Erythroblast (primary cell): Measurements from ENCODE around the gene ATAD3B.
A peak's percentile ranks its signal among the peaks of the same experiment; 100 is the strongest.
"Not testable (repeated sequence)": the region's sequence is repeated elsewhere in the genome, so short reads cannot be mapped to it uniquely, and the experiment has no call there.

Experiments used
- DNase-seq, 2 experiments: peaks; one replicate each; lab custom pipeline; 2025; lab: John Stamatoyannopoulos, UW
- GATA1 ChIP-seq: IDR thresholded peaks from 2 replicates; pipeline ENCODE4 v1.6.1; 2011; ENCODE audit warnings: low read depth, mild to moderate bottlenecking, control low read depth, low read length, moderate library complexity
- POLR2A ChIP-seq: IDR thresholded peaks from 2 replicates; pipeline ENCODE4 v1.6.1; 2011; ENCODE audit warnings: mild to moderate bottlenecking, low read length

The ATAD3B gene, protein sequence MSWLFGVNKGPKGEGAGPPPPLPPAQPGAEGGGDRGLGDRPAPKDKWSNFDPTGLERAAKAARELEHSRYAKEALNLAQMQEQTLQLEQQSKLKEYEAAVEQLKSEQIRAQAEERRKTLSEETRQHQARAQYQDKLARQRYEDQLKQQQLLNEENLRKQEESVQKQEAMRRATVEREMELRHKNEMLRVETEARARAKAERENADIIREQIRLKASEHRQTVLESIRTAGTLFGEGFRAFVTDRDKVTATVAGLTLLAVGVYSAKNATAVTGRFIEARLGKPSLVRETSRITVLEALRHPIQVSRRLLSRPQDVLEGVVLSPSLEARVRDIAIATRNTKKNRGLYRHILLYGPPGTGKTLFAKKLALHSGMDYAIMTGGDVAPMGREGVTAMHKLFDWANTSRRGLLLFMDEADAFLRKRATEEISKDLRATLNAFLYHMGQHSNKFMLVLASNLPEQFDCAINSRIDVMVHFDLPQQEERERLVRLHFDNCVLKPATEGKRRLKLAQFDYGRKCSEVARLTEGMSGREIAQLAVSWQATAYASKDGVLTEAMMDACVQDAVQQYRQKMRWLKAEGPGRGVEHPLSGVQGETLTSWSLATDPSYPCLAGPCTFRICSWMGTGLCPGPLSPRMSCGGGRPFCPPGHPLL

DNA sequence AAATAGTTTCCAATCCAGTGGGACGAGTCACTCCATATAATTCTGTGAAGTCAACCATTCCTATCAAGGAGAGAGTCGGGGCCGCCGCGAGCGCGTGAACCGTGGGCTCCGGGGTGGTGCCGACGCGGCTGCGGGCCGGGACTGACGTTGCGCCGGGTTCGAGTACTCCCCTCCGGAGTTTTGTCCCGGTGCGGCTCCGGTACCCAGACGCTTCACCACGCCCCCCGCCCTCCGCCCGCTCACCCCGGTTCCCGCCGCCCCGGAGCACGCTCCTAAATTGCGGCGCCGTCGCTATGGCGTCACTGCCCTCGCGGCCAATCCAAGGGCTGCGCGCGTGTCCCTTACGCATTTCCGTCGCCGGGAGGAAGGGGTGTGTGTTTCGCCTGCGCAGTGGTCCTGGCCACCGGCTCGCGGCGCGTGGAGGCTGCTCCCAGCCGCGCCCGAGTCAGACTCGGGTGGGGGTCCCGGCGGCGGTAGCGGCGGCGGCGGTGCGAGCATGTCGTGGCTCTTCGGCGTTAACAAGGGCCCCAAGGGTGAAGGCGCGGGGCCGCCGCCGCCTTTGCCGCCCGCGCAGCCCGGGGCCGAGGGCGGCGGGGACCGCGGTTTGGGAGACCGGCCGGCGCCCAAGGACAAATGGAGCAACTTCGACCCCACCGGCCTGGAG, at the start of gene ATAD3B:
Gene ATAD3B (plus strand): TSS at position 377 of the 664 bp plus-strand sequence. CDS start 120 bp downstream, at position 497.
- peak; percentile 47 for TF ChIP-seq POLR2A
- TF ChIP-seq GATA1 = no peak
- peak; percentile 96 for DNase-seq

DNA sequence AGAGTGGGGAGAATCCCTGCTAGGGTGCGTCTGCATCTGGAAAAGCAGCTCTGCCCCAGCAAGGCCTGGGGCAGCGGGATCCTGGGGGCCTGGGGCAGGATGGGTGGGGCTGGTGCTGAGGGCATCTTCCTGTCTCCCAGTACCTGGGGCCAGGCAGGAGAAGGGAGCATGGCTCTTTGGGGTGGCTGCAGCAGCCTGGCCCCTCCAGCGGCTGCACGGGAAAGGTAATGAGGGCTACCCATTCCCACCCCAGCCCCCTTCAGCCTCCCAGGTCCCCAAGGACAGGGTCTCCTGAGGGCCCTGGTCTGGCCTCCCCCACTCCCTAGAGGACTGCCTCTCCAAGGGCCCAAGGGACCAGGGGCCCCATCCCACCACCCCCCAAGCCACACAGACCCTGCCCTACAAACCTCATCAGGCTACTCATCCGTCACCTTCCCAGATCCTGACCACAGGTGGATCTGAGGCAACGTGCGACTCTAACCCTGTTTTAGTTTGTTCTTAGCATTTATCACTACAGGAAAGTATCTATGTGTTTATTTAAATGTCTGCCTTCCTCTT, 49.6 kb upstream of the ATAD3B start:
- DNase-seq = no peak
- TF ChIP-seq POLR2A (no peak), GATA1 (no peak)

DNA sequence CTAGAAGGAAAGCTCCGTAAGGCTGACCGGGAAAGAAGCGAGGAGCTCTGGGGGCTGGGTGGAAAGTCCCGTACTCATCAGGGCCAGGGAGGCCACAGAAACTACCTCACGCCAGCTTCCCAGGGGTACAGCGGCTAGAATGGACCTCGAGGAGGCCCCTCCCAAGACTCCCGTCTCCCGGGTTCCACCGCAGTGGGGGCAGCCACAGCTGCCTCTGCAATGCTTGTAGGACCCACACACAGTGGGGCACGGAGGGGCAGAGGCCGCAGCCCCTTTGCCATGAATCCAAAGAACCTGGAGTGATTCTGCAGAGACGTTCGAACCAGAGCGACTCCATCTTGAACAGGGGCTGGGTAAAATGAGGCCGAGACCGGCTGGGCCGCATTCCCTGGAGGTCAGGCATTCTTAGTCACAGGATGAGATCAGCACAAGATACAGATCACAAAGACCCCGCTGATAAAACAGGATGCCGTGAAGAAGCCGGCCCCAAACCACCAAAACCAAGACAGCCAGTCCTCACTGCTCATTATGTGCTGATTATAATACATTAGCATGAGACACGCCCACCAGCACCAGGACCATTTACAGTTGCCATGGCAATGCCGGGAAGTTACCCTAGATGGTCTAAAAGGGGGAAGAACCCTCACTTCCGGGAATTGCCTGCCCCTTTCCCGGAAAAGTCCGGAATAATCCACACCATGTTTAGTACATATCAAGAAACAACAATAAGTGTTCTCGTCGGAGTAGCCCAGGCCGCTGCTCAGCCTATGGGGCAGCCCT, 48.9 kb upstream of the ATAD3B start:
- no peak for DNase-seq
- no peak for TF ChIP-seq GATA1

DNA sequence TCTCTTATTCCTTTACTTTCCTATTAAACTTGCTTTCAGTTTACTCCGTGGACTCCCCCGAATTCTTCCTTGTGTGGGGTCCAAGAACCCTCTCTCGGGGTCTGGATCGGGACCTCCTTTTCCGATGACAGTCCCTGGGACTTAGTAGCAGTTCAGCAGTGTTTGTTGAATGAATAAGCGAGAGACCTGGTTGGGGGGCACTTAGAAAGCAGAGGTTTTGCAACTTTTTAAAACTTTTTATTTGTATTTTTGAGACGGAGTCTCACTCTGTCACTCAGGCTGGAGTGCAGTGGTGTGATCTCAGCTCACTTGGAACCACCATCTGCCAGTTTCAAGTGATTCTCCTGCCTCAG, 48.3 kb upstream of the ATAD3B start:
- no peak for TF ChIP-seq GATA1
- DNase-seq = no peak

DNA sequence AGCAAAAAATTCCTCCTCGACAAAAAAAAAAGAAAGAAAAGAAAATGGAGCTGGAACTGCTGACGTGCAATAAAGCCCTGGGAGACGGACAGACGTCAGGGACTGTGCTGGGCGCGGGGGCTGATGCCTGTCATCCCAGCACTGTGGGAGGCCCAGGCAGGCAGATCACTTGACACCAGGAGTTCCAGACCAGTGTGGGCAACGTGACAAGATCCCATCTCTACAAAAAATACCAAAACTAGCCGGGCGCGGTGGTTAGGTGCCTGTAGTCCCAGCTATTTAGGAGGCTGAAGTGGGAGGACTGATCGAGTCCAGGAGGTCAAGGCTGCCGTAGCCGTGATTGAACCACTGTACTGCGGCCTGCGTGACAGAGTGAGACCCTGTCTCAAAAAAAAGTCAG, 46.9 kb upstream of the ATAD3B start:
- TF ChIP-seq POLR2A (no peak), GATA1 (no peak)
- DNase-seq = no peak

DNA sequence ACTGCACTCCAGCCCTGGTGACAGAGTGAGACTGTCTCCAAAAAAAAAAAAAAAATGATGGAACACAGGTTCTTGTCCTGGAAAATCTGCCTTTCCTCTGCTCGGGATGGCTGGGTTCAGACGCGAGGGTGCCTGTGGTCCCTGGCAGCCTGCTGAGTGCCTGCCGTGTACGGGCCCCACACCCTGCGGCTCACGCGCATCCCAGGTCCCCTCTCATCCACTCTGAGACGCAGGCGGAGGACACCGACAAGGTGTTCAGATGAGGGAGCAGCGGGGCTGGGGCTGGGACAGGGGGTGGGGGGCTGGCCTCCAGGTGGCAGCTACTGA, 46.2 kb upstream of the ATAD3B start:
- TF ChIP-seq POLR2A = no peak
- no peak for DNase-seq

DNA sequence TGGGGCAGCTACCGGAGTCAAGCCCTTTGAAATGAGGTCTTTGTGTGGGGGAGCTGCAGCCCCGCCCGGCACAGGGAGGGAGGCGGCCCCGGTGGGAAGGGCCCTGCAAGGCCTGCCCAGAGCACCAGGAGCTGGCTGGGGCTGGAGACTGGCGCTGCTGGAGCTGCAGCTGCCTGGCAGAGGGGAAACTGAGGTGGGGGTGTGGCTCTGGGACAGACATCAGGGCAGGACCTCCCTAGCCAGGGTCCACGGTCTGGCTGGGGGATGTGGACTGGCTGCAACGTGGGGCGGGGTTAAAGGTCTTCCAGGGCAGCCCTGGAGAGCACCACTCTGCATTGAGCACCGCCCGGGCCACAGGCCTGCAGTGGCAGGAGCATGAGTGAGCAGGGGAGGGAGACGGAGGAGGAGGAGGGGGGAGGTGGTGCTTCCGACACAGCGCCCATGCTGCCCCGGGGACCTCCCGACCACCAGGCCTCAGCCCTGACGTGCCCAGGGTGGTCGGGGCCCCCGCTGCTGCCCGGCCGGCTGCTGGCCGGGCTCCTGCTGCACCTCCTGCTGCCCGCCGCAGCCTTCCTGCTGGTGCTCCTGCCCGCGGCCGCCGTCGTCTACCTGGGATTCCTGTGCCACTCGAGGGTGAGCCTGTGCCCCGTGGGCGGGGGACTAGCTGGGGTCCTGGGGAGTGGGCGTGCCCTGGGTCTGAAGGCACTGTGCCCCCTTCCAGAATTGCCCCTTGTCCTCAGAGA, 45.6 kb upstream of the ATAD3B start:
- TF ChIP-seq GATA1 = no peak
- no peak for DNase-seq

DNA sequence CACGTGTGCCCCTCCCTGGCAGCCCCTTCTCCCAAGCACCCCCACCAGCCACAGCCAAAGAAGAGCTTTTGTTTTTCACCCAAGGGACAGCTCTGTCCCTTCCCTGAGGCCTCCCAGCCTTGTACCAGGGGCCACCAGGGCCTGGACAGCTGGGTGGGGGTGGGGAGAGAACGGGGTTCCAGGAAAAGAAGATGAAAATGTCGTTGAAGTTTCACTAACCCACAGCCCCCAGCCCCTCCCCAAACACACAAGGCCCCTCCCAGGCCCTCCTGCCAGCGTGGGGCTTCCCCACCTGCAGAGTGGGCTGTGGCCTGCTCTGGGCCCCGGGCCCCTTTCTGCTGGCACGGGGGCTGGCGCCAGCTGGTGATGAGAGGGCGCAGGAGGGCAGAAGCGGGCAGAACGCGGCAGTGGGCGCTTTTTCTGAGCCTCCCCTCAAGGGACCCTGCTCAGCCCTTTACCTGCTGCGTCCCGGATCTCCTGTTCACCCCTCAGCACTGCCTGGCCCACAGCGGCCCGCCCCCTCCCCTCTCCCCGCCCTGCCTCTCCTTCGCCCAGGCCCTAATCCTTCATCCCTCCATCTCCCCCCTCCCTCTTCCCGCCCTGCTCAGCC, 45.0 kb upstream of the ATAD3B start:
- DNase-seq = no peak
- TF ChIP-seq POLR2A (no peak), GATA1 (no peak)

DNA sequence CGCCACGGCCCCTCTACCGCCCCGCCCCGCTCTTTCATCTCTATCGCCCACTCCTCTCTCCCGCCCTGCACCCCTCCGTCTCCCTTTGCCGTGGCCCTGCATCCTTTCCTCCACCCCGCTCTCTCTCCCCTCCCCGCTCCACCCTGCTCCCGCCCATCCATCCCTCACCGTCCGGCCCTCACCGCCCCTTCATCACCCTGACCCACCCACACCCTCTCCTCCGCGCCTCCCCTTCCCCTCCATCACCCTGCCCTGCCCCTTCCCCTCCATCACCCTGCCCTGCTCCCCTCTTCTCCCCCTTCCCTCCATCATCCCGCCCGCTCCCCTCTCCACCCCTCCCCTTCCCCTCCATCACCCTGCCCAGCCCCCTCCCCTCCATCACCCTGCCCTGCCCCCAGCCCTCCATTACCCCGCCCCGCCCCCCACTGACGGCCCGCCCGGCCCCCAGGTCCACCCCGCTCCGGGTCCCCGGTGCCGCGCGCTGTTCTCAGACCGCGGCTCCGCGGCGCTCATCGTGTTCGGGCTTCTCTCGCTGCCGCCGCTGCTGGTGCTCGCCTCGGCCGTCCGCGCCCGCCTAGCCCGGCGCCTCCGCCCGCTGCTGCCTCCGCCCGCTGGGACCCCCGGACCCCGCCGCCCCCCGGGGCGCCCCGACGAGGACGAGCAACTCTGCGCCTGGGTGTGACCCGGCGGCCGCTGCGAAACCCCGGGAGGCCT, 44.3 kb upstream of the ATAD3B start:
- TF ChIP-seq GATA1 (no peak), POLR2A (no peak)
- DNase-seq = no peak

DNA sequence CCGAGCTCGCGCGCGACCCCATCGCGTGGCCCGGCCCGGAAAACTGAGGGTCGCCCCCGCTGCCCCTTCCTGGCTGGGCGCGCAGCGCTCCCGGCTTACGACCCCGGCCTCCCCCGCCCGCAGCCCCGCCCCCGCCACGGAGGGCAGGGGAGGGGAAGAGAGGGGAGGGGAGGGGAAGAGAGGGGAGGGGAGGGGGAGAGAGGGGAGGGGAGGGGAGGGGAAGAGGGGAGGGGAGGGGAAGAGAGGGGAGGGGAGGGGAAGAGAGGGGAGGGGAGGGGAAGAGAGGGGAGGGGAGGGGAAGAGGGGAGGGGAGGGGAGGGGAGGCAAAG, 43.8 kb upstream of the ATAD3B start:
- DNase-seq = no peak

DNA sequence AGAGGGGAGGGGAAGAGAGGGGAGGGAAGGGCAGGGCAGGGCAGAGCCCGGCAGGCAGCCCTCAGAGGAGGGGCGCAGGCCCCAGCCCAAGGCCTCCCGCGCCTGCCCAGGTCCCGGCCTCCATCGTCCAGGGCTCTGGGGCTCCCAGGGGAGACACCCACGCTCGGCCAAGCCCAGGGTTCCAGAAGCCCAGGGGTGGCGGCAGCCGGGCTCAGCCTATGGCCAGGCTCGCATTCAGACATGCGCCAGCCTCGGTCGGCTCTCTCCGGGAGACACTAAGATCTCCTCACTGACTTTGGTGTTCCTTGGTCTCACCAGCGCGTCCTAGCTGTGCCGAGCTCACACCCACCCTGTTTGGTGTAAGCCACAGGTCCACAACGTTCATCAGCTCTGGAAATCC, 43.4 kb upstream of the ATAD3B start:
- DNase-seq = no peak
- TF ChIP-seq GATA1 = no peak
- TF ChIP-seq POLR2A = no peak

More for the DNA sequence above, 43.8 kb upstream of the ATAD3B start:
- no peak for TF ChIP-seq POLR2A

DNA sequence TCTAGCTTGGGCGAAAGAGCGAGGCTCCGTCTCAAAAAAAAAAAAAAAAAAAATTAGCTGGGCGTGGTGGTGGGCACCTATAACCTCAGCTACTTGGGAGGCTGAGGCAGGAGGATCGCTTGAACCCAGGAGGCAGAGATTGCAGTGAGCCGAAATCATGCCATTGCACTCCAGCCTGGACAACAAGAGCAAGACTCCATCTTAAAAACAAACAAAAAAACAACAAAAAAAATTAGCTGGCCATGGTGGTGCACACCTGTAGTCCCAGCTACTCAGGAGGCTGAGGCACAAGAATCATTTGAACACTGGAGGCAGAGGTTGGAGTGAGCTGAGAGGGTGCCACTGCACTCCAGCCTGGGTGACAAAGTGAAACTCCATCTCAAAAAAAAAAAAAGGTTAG, 42.6 kb upstream of the ATAD3B start:
- DNase-seq = not testable (repeated sequence)
